KBM-7 (cell line): Measurements from ENCODE around the gene ZNF831.

Source experiments
- DNase-seq: peaks from one replicate; pipeline ENCODE4 v3.0.0-alpha.2; 2015
- in situ Hi-C: fragments of 300-500 bp; cut with MboI; formaldehyde crosslinking; loops from 2 replicates; pipeline ENCODE4 v1.14.3; 2020; ENCODE audit warnings: low sequenced_read_pairs, low pct_unique_long_range_greater_than_20kb, mixed read lengths

The ZNF831 gene

GRCh38 chr20:59153355-59153681, 10.3 kb upstream of the ZNF831 start:
- DNase-seq, result no peak
- in situ Hi-C loops, result no loop called here

DNA sequence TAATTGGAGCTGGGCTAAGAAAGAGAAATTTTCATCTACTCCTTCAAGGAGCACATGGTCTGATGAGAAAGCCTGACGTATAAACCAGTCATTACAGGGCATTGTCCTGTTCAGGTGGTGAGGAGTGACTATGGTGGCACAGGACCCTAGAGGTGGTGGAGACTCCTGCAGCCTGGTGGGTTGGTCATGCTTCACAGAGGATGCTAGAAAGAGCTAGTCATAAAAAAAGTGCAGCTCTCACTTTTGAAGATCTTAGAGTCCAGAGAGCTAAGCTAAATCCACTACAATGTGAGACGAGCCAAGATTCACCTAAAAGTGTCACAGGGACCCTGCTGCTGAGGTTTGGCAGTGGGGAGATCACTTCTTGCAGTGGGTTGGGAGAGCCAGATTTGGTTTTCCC, 9.8 kb upstream of the ZNF831 start:
- DNase-seq, result no peak
- in situ Hi-C loops, result no loop called here

DNA sequence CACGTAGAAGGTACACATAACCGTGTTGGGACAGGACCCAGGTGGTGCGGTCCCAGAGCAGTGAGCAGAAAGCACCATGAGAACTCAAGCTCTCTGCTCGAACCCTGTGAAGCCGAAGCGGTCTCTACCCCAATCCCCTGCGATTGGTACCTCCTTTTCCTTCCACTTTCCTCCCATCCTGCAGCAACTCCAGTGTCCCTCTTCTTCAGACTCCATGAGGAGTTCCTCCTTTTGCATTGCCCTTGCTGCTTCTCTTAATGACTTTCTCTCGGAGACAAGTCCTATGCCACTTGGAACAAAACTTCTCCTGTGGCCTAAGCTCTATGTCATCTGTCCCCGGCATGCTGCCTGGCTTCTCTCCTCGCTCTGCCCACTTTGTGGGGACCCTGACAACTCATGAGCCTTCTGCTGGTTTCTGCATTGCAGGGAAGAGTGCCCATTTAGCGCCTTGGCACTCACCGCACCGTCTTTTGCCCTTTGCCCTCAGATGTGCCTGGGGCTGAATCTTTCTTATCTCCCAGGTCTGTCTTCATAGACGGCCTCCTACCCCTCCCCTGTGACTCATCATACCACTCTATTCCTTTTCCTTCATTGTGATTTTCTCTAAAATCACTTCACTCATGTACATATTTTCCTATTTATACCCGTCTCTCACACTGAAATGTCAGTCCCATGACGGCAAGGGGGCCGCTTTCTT, 9.2 kb upstream of the ZNF831 start:
- no peak for DNase-seq
- in situ Hi-C loops, result no loop called here

- no peak for DNase-seq
- in situ Hi-C loops, result no loop called here
Observed at GRCh38 chr20:59157064-59157463, 6.6 kb upstream of the ZNF831 start.

DNA sequence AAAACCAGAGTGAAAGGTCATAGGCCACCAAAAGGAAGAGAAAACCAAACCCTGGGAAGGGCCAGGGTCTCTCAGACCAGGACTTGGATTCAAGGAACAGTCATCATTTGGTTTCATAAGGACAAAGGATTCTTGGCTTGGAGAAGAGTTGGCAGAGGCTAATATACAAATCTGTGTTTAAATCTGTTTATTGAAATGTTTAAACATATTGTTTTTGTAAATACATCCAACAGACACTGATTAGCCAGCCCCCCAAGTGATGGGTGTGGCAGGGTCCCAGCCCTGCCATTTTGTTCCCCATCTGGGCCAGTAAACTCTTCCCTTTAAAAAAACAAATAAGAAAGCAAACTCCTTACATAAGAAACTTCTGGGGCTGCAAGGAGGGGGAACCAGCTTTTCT, 6.1 kb upstream of the ZNF831 start:
- DNase-seq, result no peak
- in situ Hi-C loops, result no loop called here

DNA sequence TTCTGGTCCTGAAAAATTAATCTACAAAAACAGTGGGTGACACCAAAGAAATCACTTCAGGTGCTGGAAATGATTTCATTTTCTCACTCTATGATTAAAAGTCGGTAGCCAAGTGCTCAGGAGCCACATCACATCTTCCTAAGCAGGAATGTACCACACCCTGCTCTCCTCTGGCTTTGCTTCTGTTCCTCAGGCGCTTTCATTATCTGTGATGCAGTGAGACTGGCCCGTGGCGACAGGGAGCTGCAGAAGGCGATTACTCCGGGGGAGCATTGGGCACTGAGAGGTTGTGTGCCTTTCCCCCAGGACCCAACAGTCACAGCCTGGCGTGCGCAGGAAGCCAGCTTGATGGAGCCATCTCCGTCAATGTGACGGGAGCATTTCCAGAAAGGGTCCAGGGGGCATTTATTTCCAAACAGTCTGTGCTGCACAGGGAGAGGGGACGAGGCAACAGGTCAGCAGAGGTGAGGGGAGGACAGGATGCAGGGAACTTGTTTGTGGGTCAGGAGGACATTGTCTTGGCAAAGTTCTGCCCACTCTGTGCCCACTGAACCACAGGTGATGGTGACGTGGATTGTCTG, 5.6 kb upstream of the ZNF831 start:
- in situ Hi-C loops, result no loop called here
- DNase-seq, result no peak

- in situ Hi-C loops, result no loop called here
- DNase-seq, result no peak
Observed at GRCh38 chr20:59158673-59159072, 4.9 kb upstream of the ZNF831 start.

DNA sequence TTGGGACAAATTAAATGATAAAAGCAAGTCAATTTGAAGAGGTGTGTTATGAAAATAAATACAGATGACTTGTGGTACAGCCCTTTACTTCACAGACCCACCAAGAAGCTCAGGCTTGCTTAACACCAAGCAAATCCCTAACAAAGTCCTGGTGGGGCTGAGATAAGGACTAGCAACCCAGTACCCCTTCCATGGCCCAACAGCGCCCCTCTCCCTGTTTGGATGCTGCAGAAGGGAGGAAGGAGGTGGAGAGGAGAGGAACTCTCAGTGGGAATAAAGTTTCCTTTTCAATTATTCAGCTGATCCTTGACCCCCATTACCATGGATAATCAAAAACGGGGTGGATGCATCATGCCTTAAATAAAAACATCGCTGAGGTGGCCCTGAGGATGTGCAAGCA, 4.5 kb upstream of the ZNF831 start:
- no peak for DNase-seq
- in situ Hi-C loops, result no loop called here

DNA sequence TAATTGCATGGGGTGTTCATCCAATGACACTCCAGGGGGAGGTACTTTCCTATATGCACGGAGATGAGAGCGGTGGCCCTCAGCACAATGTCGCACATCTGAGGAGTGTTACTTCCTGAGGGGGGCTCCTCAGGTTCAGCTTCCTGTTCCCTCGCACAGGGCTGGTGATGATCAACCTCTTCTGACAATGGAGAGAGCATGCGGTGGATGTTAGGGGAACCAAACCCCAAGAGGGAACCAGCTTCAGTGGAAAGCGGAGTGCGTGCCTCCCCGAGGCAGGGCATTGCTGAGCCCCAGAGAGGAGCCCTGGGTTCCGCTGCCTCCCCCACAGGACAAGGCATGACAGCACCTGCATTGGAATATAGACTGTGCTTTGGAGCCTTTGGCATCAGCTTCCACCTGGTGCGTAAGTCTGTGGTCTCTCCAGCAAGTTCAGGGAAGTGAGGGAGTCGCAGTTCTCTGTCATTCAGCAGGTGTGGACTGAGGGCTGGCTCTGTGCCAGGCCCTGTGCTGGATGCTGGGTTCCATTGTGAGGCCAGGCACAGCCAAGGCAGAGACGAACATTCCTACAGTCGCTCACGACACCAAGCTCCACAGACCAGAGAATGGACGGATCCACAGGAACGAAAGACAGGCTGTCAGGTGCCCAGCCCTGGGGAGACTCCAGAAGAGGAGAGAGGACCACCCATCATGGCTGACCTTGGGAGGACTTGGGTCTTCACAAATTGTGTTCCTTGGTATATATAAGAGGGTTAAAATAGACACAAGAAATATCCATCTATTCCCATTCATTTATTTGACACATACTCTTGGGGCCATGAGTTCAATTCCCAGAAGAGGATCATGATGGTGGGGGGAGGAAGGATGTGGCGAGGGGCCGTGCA, 3.9 kb upstream of the ZNF831 start:
- in situ Hi-C loops, result no loop called here
- no peak for DNase-seq

GRCh38 chr20:59160389-59161115, 3.1 kb upstream of the ZNF831 start:
- no peak for DNase-seq
- in situ Hi-C loops, result no loop called here

DNA sequence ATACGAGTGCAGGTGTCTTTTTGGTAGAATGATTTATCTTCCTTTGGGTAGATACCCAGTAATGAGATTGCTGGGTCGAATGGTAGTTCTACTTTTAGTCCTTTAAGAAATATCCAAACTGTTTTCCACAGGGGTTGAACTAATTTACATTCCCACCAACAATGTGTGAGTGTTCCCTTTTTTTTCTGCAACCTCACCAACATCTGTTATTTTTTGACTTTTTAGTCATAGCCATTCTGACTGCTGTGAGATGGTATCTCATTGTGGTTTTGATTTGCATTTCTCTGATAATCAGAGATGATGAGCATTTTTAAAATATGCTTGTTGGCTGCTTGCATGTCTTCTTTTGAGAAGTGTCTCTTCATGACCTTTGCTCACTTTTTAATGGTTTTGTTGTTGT, 1.9 kb upstream of the ZNF831 start:
- in situ Hi-C loops, result no loop called here

DNA sequence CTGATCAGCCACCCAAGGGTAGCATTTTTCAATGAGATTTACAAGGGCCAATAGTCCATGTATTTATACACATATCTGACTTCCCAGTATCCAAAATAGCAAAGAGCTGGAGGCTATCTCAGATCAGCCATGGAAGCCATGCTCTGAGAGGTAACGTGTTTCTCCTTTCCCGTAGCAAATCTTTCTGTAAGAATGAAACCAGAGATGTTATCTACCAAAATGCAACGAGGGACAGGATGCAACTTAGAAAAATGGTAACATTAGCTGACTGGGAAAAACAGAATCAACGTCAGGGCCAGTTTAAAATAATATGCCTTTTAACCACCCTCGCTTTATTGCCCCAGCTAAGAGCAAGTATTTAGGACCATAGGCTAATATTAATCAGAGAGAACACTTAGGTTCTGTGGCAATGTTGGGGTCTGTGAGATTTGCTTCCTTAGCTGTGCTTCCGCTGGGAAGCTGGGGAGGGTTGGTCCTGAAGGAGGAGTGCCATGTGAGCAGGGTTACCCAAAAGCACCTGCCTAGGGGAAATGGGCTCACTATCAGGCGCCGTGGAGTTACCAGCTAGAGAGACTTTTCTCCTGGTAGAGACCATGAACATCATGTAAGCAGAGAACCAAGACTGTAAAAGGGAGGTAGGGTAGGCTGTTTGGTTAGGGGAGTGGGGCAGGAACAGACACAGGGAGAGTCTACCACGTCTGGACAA, 1.2 kb downstream of the ZNF831 start:
- DNase-seq, result no peak
- in situ Hi-C loops, result no loop called here

More for the DNA sequence above, 1.9 kb upstream of the ZNF831 start:
- peak; percentile 23 for DNase-seq

DNA sequence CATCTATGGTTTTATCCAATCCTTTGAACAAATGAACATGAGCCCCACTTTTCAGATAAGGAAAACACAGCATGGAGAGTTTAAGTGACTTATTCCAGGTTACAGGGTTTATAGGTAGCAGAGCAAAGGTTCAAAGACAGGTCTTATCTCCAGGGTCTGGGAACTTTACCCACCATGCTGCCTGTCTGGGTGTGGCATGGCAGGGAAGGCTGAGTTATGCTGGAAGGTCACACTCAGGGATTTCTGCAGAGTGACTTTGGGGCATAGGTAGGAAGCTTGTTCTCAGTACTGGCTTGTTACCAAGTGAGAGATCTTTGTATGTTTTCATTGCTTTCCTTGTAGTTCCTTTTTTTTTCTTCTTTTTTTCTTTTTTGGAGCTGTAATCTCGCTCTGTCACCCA, 1.8 kb downstream of the ZNF831 start:
- no peak for DNase-seq
- in situ Hi-C loops, result no loop called here

- DNase-seq, result no peak
- in situ Hi-C loops, result no loop called here
Observed at GRCh38 chr20:59165891-59166709, 2.5 kb downstream of the ZNF831 start.

- in situ Hi-C loops, result no loop called here
- no peak for DNase-seq
Observed at GRCh38 chr20:59170406-59171349, 7.1 kb downstream of the ZNF831 start.

DNA sequence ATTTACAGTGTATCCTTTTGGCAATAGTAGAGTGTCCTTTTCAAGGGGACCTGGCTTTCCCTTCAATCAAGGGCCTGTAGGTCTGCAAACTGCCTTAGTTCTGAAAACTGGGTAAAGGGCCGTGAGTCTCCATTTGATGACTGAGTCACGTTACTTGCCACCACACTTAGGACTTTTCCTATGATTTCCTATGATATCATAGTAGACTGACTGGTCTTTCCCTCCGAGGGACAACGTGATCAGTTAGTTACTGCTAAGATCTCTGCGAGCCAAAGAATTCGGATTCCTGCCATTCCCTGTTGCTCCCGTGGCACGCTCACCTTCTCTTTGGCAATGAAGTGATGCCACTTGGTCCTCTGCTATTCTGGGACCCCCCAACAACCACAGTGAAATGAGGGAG, 8.4 kb downstream of the ZNF831 start:
- DNase-seq, result no peak
- in situ Hi-C loops, result no loop called here

DNA sequence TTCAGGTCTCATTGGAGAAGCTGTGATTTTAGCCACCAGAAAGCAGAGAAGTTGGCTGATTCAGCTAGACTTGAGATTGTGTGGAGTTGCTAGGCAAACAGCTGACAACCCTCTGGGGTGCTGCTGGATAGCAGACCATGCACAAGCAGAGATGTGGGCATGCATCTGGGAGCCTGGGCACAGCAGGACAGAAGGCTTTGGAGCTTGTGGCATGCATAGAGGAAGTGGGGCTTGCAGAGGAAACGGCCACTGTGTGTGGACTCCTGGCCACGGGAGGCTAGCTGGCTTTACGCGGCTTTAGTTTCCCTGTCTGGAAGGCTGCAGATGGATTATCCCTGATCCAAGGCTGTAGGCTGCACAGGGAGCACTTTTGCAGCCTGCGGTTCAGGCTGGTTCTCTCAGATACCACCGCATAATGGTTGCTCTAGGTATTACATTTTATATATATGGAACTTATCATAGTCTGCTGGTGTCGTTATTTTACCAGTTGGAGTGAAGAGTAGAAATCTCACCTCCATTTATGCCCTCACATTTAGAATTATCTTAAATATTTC, 10.4 kb downstream of the ZNF831 start:
- no peak for DNase-seq
- in situ Hi-C loops, result no loop called here
